ENCODE results near the gene OR2T2.
"Not testable (repeated sequence)": the region's sequence is repeated elsewhere in the genome, so short reads cannot be mapped to it uniquely, and the experiment has no call there.

Gene OR2T2

GRCh38 chr1:248445399-248445798 is at the start of gene OR2T2:
Gene OR2T2 (plus strand): TSS chr1:248445637. CDS start chr1:248452798, 7,161 bp downstream.
- DNase-seq (ENCODE audit: low read depth), result not testable (repeated sequence)

- DNase-seq (ENCODE audit: low read depth), result no peak
Observed at GRCh38 chr1:248402748-248403147, 42.7 kb upstream of the OR2T2 start, which contains the start of gene OR2T1. Gene OR2T1 (plus strand): TSS chr1:248403048. CDS start chr1:248406148, 3,100 bp downstream.

- DNase-seq (ENCODE audit: low read depth), result no peak
Observed at GRCh38 chr1:248404024-248404423, 41.4 kb upstream of the OR2T2 start.

- no peak for DNase-seq (ENCODE audit: low read depth)
Observed at GRCh38 chr1:248406721-248407692, 38.4 kb upstream of the OR2T2 start.

GRCh38 chr1:248416226-248416625 is 29.2 kb upstream of the OR2T2 start:
- DNase-seq (ENCODE audit: low read depth), result no peak

GRCh38 chr1:248417854-248418253 is 27.6 kb upstream of the OR2T2 start:
- no peak for DNase-seq (ENCODE audit: low read depth)

GRCh38 chr1:248421384-248421783 is 24.1 kb upstream of the OR2T2 start:
- DNase-seq (ENCODE audit: low read depth), result no peak

GRCh38 chr1:248427526-248428191 is 17.8 kb upstream of the OR2T2 start:
- DNase-seq (ENCODE audit: low read depth), result not testable (repeated sequence)

- not testable (repeated sequence) for DNase-seq (ENCODE audit: low read depth)
Observed at GRCh38 chr1:248428192-248428533, 17.3 kb upstream of the OR2T2 start.

- not testable (repeated sequence) for DNase-seq (ENCODE audit: low read depth)
Observed at GRCh38 chr1:248431683-248432082, 13.8 kb upstream of the OR2T2 start.

- DNase-seq (ENCODE audit: low read depth), result not testable (repeated sequence)
Observed at GRCh38 chr1:248432201-248432600, 13.2 kb upstream of the OR2T2 start.

GRCh38 chr1:248433811-248434415 is 11.5 kb upstream of the OR2T2 start:
- DNase-seq (ENCODE audit: low read depth), result not testable (repeated sequence)

- DNase-seq (ENCODE audit: low read depth), result not testable (repeated sequence)
Observed at GRCh38 chr1:248434913-248435312, 10.5 kb upstream of the OR2T2 start.

- DNase-seq (ENCODE audit: low read depth), result not testable (repeated sequence)
Observed at GRCh38 chr1:248436303-248436702, 9.1 kb upstream of the OR2T2 start.

GRCh38 chr1:248438668-248439067 is 6.8 kb upstream of the OR2T2 start:
- not testable (repeated sequence) for DNase-seq (ENCODE audit: low read depth)

- not testable (repeated sequence) for DNase-seq (ENCODE audit: low read depth)
Observed at GRCh38 chr1:248439283-248439682, 6.2 kb upstream of the OR2T2 start.

- DNase-seq (ENCODE audit: low read depth), result not testable (repeated sequence)
Observed at GRCh38 chr1:248442500-248443277, 2.7 kb upstream of the OR2T2 start.

GRCh38 chr1:248444603-248445002 is 834 bp upstream of the OR2T2 start:
- not testable (repeated sequence) for DNase-seq (ENCODE audit: low read depth)

GRCh38 chr1:248448409-248449074 is 3.1 kb downstream of the OR2T2 start:
- DNase-seq (ENCODE audit: low read depth), result not testable (repeated sequence)

GRCh38 chr1:248449821-248450465 is 4.5 kb downstream of the OR2T2 start:
- DNase-seq (ENCODE audit: low read depth), result not testable (repeated sequence)
